Liver (tissue), 9 donors: Measurements from ENCODE around the gene CD6. TPM values are rescaled to one million over a fixed set of nuclear protein-coding genes. Genes with fewer than 3 reads are reported as not detected.

Experiments used
- DNase-seq: peaks from one replicate; pipeline ENCODE4 v3.0.0-alpha.2; 2017; ENCODE audit warnings: low spot score
- H3K27ac ChIP-seq, 2 donors: one replicate each; pipeline ENCODE4 v1.7.0; 2013; ENCODE audit warnings: inconsistent platforms in 2 of 2, low read length in 2 of 2, control low read depth in 1 of 2, low read depth in 1 of 2, mild to moderate bottlenecking in 1 of 2
- H3K27me3 ChIP-seq, 4 donors: one replicate each; pipeline versions ENCODE4 v1.6.1 to v1.7.0; 2013; ENCODE audit warnings: low read length in 3 of 4, inconsistent platforms in 1 of 4, mild to moderate bottlenecking in 1 of 4, moderate library complexity in 1 of 4; ENCODE audit not compliant: control insufficient read depth in 4 of 4, insufficient read depth in 4 of 4
- H3K36me3 ChIP-seq, 4 donors: one replicate each; pipeline versions ENCODE4 v1.6.1 to v1.7.0; 2013; ENCODE audit warnings: low read length in 3 of 4, mild to moderate bottlenecking in 3 of 4, low read depth in 1 of 4, moderate library complexity in 1 of 4; ENCODE audit not compliant: control insufficient read depth in 4 of 4, insufficient read depth in 3 of 4
- H3K4me1 ChIP-seq, 4 donors: one replicate each; pipeline versions ENCODE4 v1.6.1 to v1.7.0; 2013; ENCODE audit warnings: low read length in 3 of 4, mild to moderate bottlenecking in 3 of 4, moderate library complexity in 1 of 4; ENCODE audit not compliant: control insufficient read depth in 4 of 4, insufficient read depth in 4 of 4
- H3K4me3 ChIP-seq, 3 donors: one replicate each; pipeline versions ENCODE4 v1.6.1 to v1.7.0; 2013; ENCODE audit warnings: low read length in 3 of 3, control low read depth in 1 of 3, low read depth in 1 of 3, mild to moderate bottlenecking in 1 of 3
- H3K9ac ChIP-seq, 2 donors: one replicate each; pipeline ENCODE4 v1.7.0; 2013; ENCODE audit warnings: low read length in 2 of 2, mild to moderate bottlenecking in 2 of 2, moderate library complexity in 2 of 2, control low read depth in 1 of 2, low read depth in 1 of 2
- H3K9me3 ChIP-seq, 4 donors: one replicate each; pipeline versions ENCODE4 v1.6.1 to v1.7.0; 2013; ENCODE audit warnings: low read length in 3 of 4; ENCODE audit not compliant: control insufficient read depth in 4 of 4
- ATF3 ChIP-seq: IDR thresholded peaks from 2 replicates; pipeline ENCODE4 v1.6.1; 2016; ENCODE audit warnings: antibody characterized with exemption
- CTCF ChIP-seq: fragments of 150-350 bp; IDR thresholded peaks from 2 replicates; pipeline ENCODE4 v1.5.1; 2017; ENCODE audit warnings: improper control_type of control experiment, low read depth, low read length; ENCODE audit not compliant: missing input control
- EGR1 ChIP-seq, 2 donors: IDR thresholded peaks; 2 replicates each; pipeline ENCODE4 v1.6.1; 2016 to 2018; ENCODE audit warnings: antibody characterized with exemption in 2 of 2, low read depth in 2 of 2
- FOXA1 ChIP-seq: IDR thresholded peaks from 2 replicates; pipeline ENCODE4 v1.6.1; 2016; ENCODE audit warnings: antibody characterized with exemption
- FOXA2 ChIP-seq: IDR thresholded peaks from 2 replicates; pipeline ENCODE4 v1.6.1; 2016; ENCODE audit warnings: antibody characterized with exemption
- GABPA ChIP-seq, 2 donors: IDR thresholded peaks in 1 of 2; conservative IDR thresholded peaks in 1 of 2; 2 replicates each; pipeline ENCODE4 v1.6.1; 2016; ENCODE audit warnings: antibody characterized with exemption in 2 of 2, mild to moderate bottlenecking in 1 of 2, moderate library complexity in 1 of 2
- HNF4G ChIP-seq: IDR thresholded peaks from 2 replicates; pipeline ENCODE4 v1.6.1; 2016; ENCODE audit warnings: antibody characterized with exemption
- JUND ChIP-seq, 2 donors: IDR thresholded peaks; 2 replicates each; pipeline ENCODE4 v1.6.1; 2016; ENCODE audit warnings: antibody characterized with exemption in 2 of 2
- MAX ChIP-seq: IDR thresholded peaks from 2 replicates; pipeline ENCODE4 v1.6.1; 2016; ENCODE audit warnings: antibody characterized with exemption
- NR2F2 ChIP-seq: IDR thresholded peaks from 2 replicates; pipeline ENCODE4 v1.6.1; 2016; ENCODE audit warnings: antibody characterized with exemption
- RAD21 ChIP-seq, 2 donors: IDR thresholded peaks; 2 replicates each; pipeline ENCODE4 v1.6.1; 2016; ENCODE audit warnings: antibody characterized with exemption in 2 of 2, mild to moderate bottlenecking in 2 of 2
- RXRA ChIP-seq, 2 donors: IDR thresholded peaks; 2 replicates each; pipeline ENCODE4 v1.6.1; 2017 to 2018; ENCODE audit warnings: antibody characterized with exemption in 2 of 2, mild to moderate bottlenecking in 1 of 2
- SP1 ChIP-seq: IDR thresholded peaks from 2 replicates; pipeline ENCODE4 v1.6.1; 2018; ENCODE audit warnings: antibody characterized with exemption, mild to moderate bottlenecking
- TAF1 ChIP-seq: conservative IDR thresholded peaks from 2 replicates; pipeline ENCODE4 v1.6.1; 2016; ENCODE audit warnings: antibody characterized with exemption, mild to moderate bottlenecking
- YY1 ChIP-seq: IDR thresholded peaks from 2 replicates; pipeline ENCODE4 v1.6.1; 2016; ENCODE audit warnings: antibody characterized with exemption, mild to moderate bottlenecking
- ZBTB33 ChIP-seq: IDR thresholded peaks from 2 replicates; pipeline ENCODE4 v1.6.1; 2016; ENCODE audit warnings: antibody characterized with exemption
- WGBS: extraction: QIAGEN DNeasy Blood & Tissue Kit; methylation state at CpG from one replicate; pipeline ENCODE4 v1.1.7; 2013; 5-methylcytosine and 5-hydroxymethylcytosine counted together
- polyA plus RNA-seq, 2 donors: library from polyadenylated mRNA; stranded (reverse) in 1 of 2; unstranded in 1 of 2; fragments of 200-250 nt in 1 of 2; fragments of >200 nt in 1 of 2; fragmentation: Nextera tagmentation in 1 of 2; extraction: Ambion mirVana in 1 of 2; gene quantifications; one replicate each; pipeline versions ENCODE4 v1.2.1 to v1.2.3, GENCODE V29; 2013 to 2015
- total RNA-seq, 2 donors: library from RNA; depleted of rRNA; stranded (reverse); fragments of >200 nt; gene quantifications; one replicate each; pipeline ENCODE4 v1.2.3, GENCODE V29; 2014
- donor health status: healthy.
- donor health status: healthy.
- donor health status: healthy.
- donor health status: healthy.
- donor health status: healthy.

CD6 gene
- total and polyA plus RNA-seq, 4 donors, result 0.31 to 0.59 (median 0.45) TPM

GRCh38 chr11:60921777-60922335 lies 49.6 kb upstream of the CD6 start:
- no peak for DNase-seq
- WGBS, result 93% methylated on average over 23 of the region's 23 CpGs
- Histone ChIP-seq H3K27me3 (peaks cover 0 to 6% (median 0%) of the 10 kb centered on the region in 4 donors), H3K4me1 (peaks cover 5 to 13% (median 5%) of the 10 kb centered on the region in 4 donors), H3K9me3 (no peaks in the 10 kb centered on the region), H3K9ac (no peak overlapping the region), H3K36me3 (peaks cover 8 to 32% (median 18%) of the 10 kb centered on the region in 4 donors), H3K4me3 (no peak overlapping the region), H3K27ac (no peak overlapping the region)
- TF ChIP-seq CTCF, result no peak

GRCh38 chr11:60922906-60923305 lies 48.6 kb upstream of the CD6 start:
- no peak for DNase-seq
- Histone ChIP-seq H3K36me3 (peaks cover 8 to 32% (median 18%) of the 10 kb centered on the region in 4 donors), H3K4me1 (peaks cover 5 to 13% (median 5%) of the 10 kb centered on the region in 4 donors), H3K9me3 (no peaks in the 10 kb centered on the region), H3K27ac (no peak overlapping the region), H3K9ac (no peak overlapping the region), H3K27me3 (peaks cover 0 to 6% (median 0%) of the 10 kb centered on the region in 4 donors), H3K4me3 (no peak overlapping the region)
- WGBS, result 95% methylated on average over 6 of the region's 6 CpGs
- TF ChIP-seq HNF4G (no peak), JUND (IDR thresholded peaks at IDR 0.05) (no peak), GABPA (IDR thresholded peaks at IDR 0.05 in 1 of 2, conservative IDR thresholded peaks at IDR 0.05 in 1 of 2) (no peak), NR2F2 (no peak), SP1 (no peak), TAF1 (no peak), EGR1 (IDR thresholded peaks at IDR 0.05; ENCODE audit: low read depth in 2 of 2) (no peak), ZBTB33 (no peak), RAD21 (IDR thresholded peaks at IDR 0.05) (no peak), YY1 (no peak), MAX (no peak), CTCF (no peak), FOXA2 (no peak), RXRA (IDR thresholded peaks at IDR 0.05) (no peak), FOXA1 (no peak), ATF3 (no peak)
